ENCODE data around the gene MYH3. TPM values are rescaled to one million over a fixed set of nuclear protein-coding genes. Genes with fewer than 3 reads are reported as not detected.

The MYH3 gene
- total RNA-seq, 1 experiment from 2014 or later, result 2.4 TPM

DNA sequence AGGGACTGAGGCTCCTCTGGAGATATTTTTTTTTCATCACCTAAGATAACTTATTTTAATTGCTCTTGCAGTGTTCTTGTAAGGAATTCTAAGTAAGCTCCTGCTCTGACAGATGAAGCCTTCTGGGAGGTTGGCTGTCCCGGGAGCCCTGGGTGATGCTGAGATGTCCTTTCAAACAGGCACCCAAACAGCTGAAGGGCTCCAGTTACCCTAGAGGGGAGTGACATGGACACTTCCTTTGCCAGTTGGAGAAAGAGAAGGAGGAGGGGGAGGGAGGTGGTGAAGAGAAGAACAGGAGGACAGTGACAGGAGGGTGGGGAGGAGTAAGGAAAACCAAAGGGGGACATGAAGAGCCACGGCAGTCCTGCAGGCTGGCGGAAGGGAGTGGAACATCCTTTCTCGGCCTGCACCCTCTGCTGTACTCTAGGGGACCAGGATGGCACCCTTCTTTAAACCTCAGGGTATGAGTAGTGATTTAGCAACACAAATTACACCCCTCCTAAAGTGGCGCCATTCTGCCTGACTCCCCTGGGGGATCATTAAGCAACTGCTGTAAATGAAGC lies 51.8 kb downstream of the MYH3 start:
- no peaks in the 10 kb centered on the region for H3K27me3 Mint-ChIP-seq (ENCODE audit: insufficient read depth, unreplicated experiment)
- ChIA-PET POLR2A (no interaction called here), CTCF (no interaction called here)
- Histone ChIP-seq H3K9me3 (no peaks in the 10 kb centered on the region), H3K4me1 (no peaks in the 10 kb centered on the region), H3K27me3 (replicated peaks; ENCODE audit: control insufficient read depth, insufficient read depth, low read length) (no peaks in the 10 kb centered on the region; the same call in 1 of the 2 replicates), H3K4me3 (ENCODE audit: low read depth, low read length) (no peak overlapping the region), H3K36me3 (ENCODE audit: control insufficient read depth, insufficient read depth, low read length) (no peaks in the 10 kb centered on the region)
- no peaks in the 10 kb centered on the region for H3K4me1 Mint-ChIP-seq (ENCODE audit: low read depth, unreplicated experiment)
- TF ChIP-seq CTCF (IDR thresholded peaks at IDR 0.05; ENCODE audit: insufficient read depth in 1 of 2, low read depth in 1 of 2, low read length in 1 of 2, severe bottlenecking in 1 of 2, unreplicated experiment in 1 of 2), result no peak
- no peak overlapping the region for H3K27ac Mint-ChIP-seq (ENCODE audit: unreplicated experiment)
- no peak for DNase-seq
- no peak overlapping the region for H3K4me3 Mint-ChIP-seq (ENCODE audit: unreplicated experiment)
- BruUV-seq (replicated peaks), result no TSS peak
- no peaks in the 10 kb centered on the region for H3K36me3 Mint-ChIP-seq (ENCODE audit: insufficient read depth, unreplicated experiment)
- no peaks in the 10 kb centered on the region for H3K9me3 Mint-ChIP-seq (ENCODE audit: unreplicated experiment)
- intact Hi-C loops (cut with micrococcal nuclease; ENCODE audit: unreplicated experiment), result no loop called here

GRCh38 chr17:10604521-10604920 lies 52.6 kb downstream of the MYH3 start:
- H3K27me3 Mint-ChIP-seq (ENCODE audit: insufficient read depth, unreplicated experiment), result peaks cover 6% of the 10 kb centered on the region
- CTCF ChIA-PET, result no interaction called here

GRCh38 chr17:10603931-10604330 lies 53.2 kb downstream of the MYH3 start:
- POLR2A ChIA-PET, result no interaction called here
- CTCF ChIA-PET, result no interaction called here
- Mint-ChIP-seq H3K9me3 (ENCODE audit: unreplicated experiment) (no peaks in the 10 kb centered on the region), H3K36me3 (ENCODE audit: insufficient read depth, unreplicated experiment) (no peaks in the 10 kb centered on the region), H3K4me3 (ENCODE audit: unreplicated experiment) (no peak overlapping the region), H3K27ac (ENCODE audit: unreplicated experiment) (no peak overlapping the region), H3K27me3 (ENCODE audit: insufficient read depth, unreplicated experiment) (peaks cover 6% of the 10 kb centered on the region), H3K4me1 (ENCODE audit: low read depth, unreplicated experiment) (no peaks in the 10 kb centered on the region)
- intact Hi-C loops (cut with micrococcal nuclease; ENCODE audit: unreplicated experiment), result no loop called here
- TF ChIP-seq CTCF (IDR thresholded peaks at IDR 0.05; ENCODE audit: insufficient read depth in 1 of 2, low read depth in 1 of 2, low read length in 1 of 2, severe bottlenecking in 1 of 2, unreplicated experiment in 1 of 2), result no peak
- BruUV-seq (replicated peaks), result no TSS peak
- H3K4me1 ChIP-seq, result no peaks in the 10 kb centered on the region
- H3K27me3 ChIP-seq (replicated peaks; ENCODE audit: control insufficient read depth, insufficient read depth, low read length), result no peaks in the 10 kb centered on the region; the same call in 1 of the 2 replicates
- no peaks in the 10 kb centered on the region for H3K9me3 ChIP-seq
- no peak for DNase-seq
- no peaks in the 10 kb centered on the region for H3K36me3 ChIP-seq (ENCODE audit: control insufficient read depth, insufficient read depth, low read length)
- no peak overlapping the region for H3K4me3 ChIP-seq (ENCODE audit: low read depth, low read length)

More at GRCh38 chr17:10604521-10604920, 52.6 kb downstream of the MYH3 start:
- H3K4me3 Mint-ChIP-seq (ENCODE audit: unreplicated experiment), result no peak overlapping the region
- H3K36me3 Mint-ChIP-seq (ENCODE audit: insufficient read depth, unreplicated experiment), result no peaks in the 10 kb centered on the region
- Histone ChIP-seq H3K4me3 (ENCODE audit: low read depth, low read length) (no peak overlapping the region), H3K36me3 (ENCODE audit: control insufficient read depth, insufficient read depth, low read length) (no peaks in the 10 kb centered on the region), H3K9me3 (no peaks in the 10 kb centered on the region), H3K27me3 (replicated peaks; ENCODE audit: control insufficient read depth, insufficient read depth, low read length) (no peaks in the 10 kb centered on the region; the same call in 1 of the 2 replicates), H3K4me1 (no peaks in the 10 kb centered on the region)
- DNase-seq, result no peak
- H3K27ac Mint-ChIP-seq (ENCODE audit: unreplicated experiment), result no peak overlapping the region
- no TSS peak for BruUV-seq (replicated peaks)
- POLR2A ChIA-PET, result no interaction called here
- intact Hi-C loops (cut with micrococcal nuclease; ENCODE audit: unreplicated experiment), result no loop called here
- H3K9me3 Mint-ChIP-seq (ENCODE audit: unreplicated experiment), result no peaks in the 10 kb centered on the region
- H3K4me1 Mint-ChIP-seq (ENCODE audit: low read depth, unreplicated experiment), result no peaks in the 10 kb centered on the region
- TF ChIP-seq CTCF (IDR thresholded peaks at IDR 0.05; ENCODE audit: insufficient read depth in 1 of 2, low read depth in 1 of 2, low read length in 1 of 2, severe bottlenecking in 1 of 2, unreplicated experiment in 1 of 2), result no peak

Data from Caco-2 (cell line).